ENCODE measurements around the gene KLHL14.

GRCh38 chr18:32634876-32635431, 137.9 kb downstream of the KLHL14 start:
- TF ChIP-seq CTCF (IDR thresholded peaks at IDR 0.05) (no peak), POLR2A (IDR thresholded peaks at IDR 0.05) (no peak)
